Prostate gland (tissue), 2 donors: ENCODE data around the gene SRRM4. TPM values are rescaled to one million over a fixed set of nuclear protein-coding genes. Genes with fewer than 3 reads are reported as not detected.

Experiments used
- DNase-seq: peaks from one replicate; pipeline ENCODE4 v3.0.0-alpha.2; 2019; ENCODE audit warnings: low spot score
- H3K27ac ChIP-seq, 2 donors: fragments of 200-600 bp; sonication (generic); 2 replicates each; pipeline ENCODE4 v1.5.1; 2017 to 2019
- H3K27me3 ChIP-seq: fragments of 200-600 bp; sonication (generic); replicated peaks from 2 replicates; pipeline ENCODE4 v1.5.1; 2019; ENCODE audit not compliant: insufficient read depth
- H3K36me3 ChIP-seq, 2 donors: fragments of 200-600 bp; sonication (generic); 1 replicate in 1 of 2; 2 replicates in 1 of 2; pipeline versions ENCODE4 v1.5.1 to v1.8.1; 2017 to 2019
- H3K4me1 ChIP-seq: fragments of 200-600 bp; sonication (generic); replicated peaks from 2 replicates; pipeline ENCODE4 v1.5.1; 2019
- H3K4me3 ChIP-seq, 2 donors: fragments of 200-600 bp; sonication (generic); 2 replicates each; pipeline ENCODE4 v1.5.1; 2017 to 2019
- H3K9me3 ChIP-seq: fragments of 200-600 bp; sonication (generic); 2 replicates; pipeline ENCODE4 v1.5.1; 2017
- CTCF ChIP-seq, 4 experiments: fragments of 200-600 bp in 2 of 4; fragments of 450-650 bp in 2 of 4; sonication (generic) in 2 of 4; IDR thresholded peaks; 1 replicate in 3 of 4; 2 replicates in 1 of 4; pipeline ENCODE4 v1.5.1; 2016 to 2019; ENCODE audit warnings: antibody characterized with exemption in 4 of 4, mild to moderate bottlenecking in 2 of 4, moderate library complexity in 2 of 4
- POLR2A ChIP-seq: fragments of 450-650 bp; IDR thresholded peaks from one replicate; pipeline ENCODE4 v1.6.1; 2016; ENCODE audit warnings: antibody characterized with exemption, mild to moderate bottlenecking
- POLR2AphosphoS5 ChIP-seq: sonication (generic); formaldehyde crosslinking; IDR thresholded peaks from one replicate; pipeline ENCODE4 v1.6.1; 2017; ENCODE audit warnings: antibody characterized with exemption
- WGBS: methylation state at CpG from one replicate; pipeline ENCODE4 v1.1.5; 2018; 5-methylcytosine and 5-hydroxymethylcytosine counted together
- intact Hi-C: fragments of 100-400 bp; cut with DNase I; formaldehyde crosslinking; loops from one replicate; pipeline ENCODE4 v1.14.2; 2022
- total RNA-seq, 2 donors: library from RNA; depleted of rRNA; stranded (reverse); fragments of >200 nt; gene quantifications; one replicate each; pipeline ENCODE4 v1.1.0, GENCODE V29; 2016

Gene SRRM4
- total RNA-seq, 2 donors from 2014 or later: 0.05 to 0.11 TPM

GRCh38 chr12:119082496-119082895, 101.2 kb downstream of the SRRM4 start:
- TF ChIP-seq POLR2A (no peak), POLR2AphosphoS5 (no peak), CTCF (IDR thresholded peaks at IDR 0.05) (no peak)
- Histone ChIP-seq H3K27me3 (no peaks in the 10 kb centered on the region), H3K9me3 (no peaks in the 10 kb centered on the region), H3K36me3 (no peaks in the 10 kb centered on the region), H3K27ac (no peak overlapping the region), H3K4me3 (no peak overlapping the region), H3K4me1 (no peaks in the 10 kb centered on the region)
- no peak for DNase-seq
- intact Hi-C loops: no loop called here
- WGBS: 38% methylated on average over 4 of the region's 4 CpGs

- DNase-seq: no peak
- TF ChIP-seq POLR2A (no peak), CTCF (IDR thresholded peaks at IDR 0.05) (no peak)
- intact Hi-C loops: no loop called here
- H3K27ac ChIP-seq: no peak overlapping the region
- no peaks in the 10 kb centered on the region for H3K36me3 ChIP-seq
- H3K4me1 ChIP-seq: no peaks in the 10 kb centered on the region
- no peak overlapping the region for H3K4me3 ChIP-seq
- H3K9me3 ChIP-seq: no peaks in the 10 kb centered on the region
- H3K27me3 ChIP-seq: no peaks in the 10 kb centered on the region
- WGBS: 80% methylated on average over 10 of the region's 10 CpGs
These were observed 107.5 kb downstream of the SRRM4 start for GRCh38 chr12:119088685-119089379.

- no peak overlapping the region for H3K27ac ChIP-seq
- H3K27me3 ChIP-seq: no peaks in the 10 kb centered on the region
- TF ChIP-seq POLR2A (no peak), CTCF (IDR thresholded peaks at IDR 0.05) (no peak), POLR2AphosphoS5 (no peak)
- no peaks in the 10 kb centered on the region for H3K9me3 ChIP-seq
- WGBS: 55% methylated on average over 1 of the region's 1 CpG
- no peaks in the 10 kb centered on the region for H3K4me1 ChIP-seq
- no peak for DNase-seq
- no peaks in the 10 kb centered on the region for H3K36me3 ChIP-seq
- no peak overlapping the region for H3K4me3 ChIP-seq
- intact Hi-C loops: no loop called here
These were observed 108.2 kb downstream of the SRRM4 start for GRCh38 chr12:119089380-119090013.

GRCh38 chr12:119090276-119090675, 108.9 kb downstream of the SRRM4 start:
- no peak for TF ChIP-seq POLR2AphosphoS5
- TF ChIP-seq CTCF (IDR thresholded peaks at IDR 0.05): no peak
- no peak for TF ChIP-seq POLR2A
- no peak overlapping the region for H3K27ac ChIP-seq
- no peak for DNase-seq
- H3K27me3 ChIP-seq: no peaks in the 10 kb centered on the region
- no peaks in the 10 kb centered on the region for H3K9me3 ChIP-seq
- 64% methylated on average over 1 of the region's 1 CpG for WGBS
- H3K4me3 ChIP-seq: no peak overlapping the region
- H3K36me3 ChIP-seq: no peaks in the 10 kb centered on the region
- H3K4me1 ChIP-seq: no peaks in the 10 kb centered on the region
- intact Hi-C loops: no loop called here

GRCh38 chr12:119090865-119091264, 109.5 kb downstream of the SRRM4 start:
- 16% methylated on average over 3 of the region's 3 CpGs for WGBS
- H3K27me3 ChIP-seq: no peaks in the 10 kb centered on the region
- no peak for DNase-seq
- no peak overlapping the region for H3K4me3 ChIP-seq
- no peaks in the 10 kb centered on the region for H3K9me3 ChIP-seq
- H3K36me3 ChIP-seq: no peaks in the 10 kb centered on the region
- no peaks in the 10 kb centered on the region for H3K4me1 ChIP-seq
- no peak for TF ChIP-seq POLR2A
- no peak for TF ChIP-seq CTCF (IDR thresholded peaks at IDR 0.05)
- no peak for TF ChIP-seq POLR2AphosphoS5
- no peak overlapping the region for H3K27ac ChIP-seq
- intact Hi-C loops: no loop called here
